IPS DF 6.9 (cell line): ENCODE measurements around the gene FIZ1.
A peak's percentile ranks its signal among the peaks of the same experiment; 100 is the strongest.

Experiments used
- DNase-seq: peaks from one replicate; pipeline ENCODE4 v3.0.0-alpha.2; 2013; ENCODE audit warnings: low read depth, low spot score
- H3K27ac ChIP-seq: one replicate; pipeline ENCODE4 v1.5.1; 2013; ENCODE audit warnings: low read length, control low read depth
- H3K27me3 ChIP-seq: 2 replicates; pipeline ENCODE4 v1.6.1; 2013; ENCODE audit warnings: mild to moderate bottlenecking, low read length; ENCODE audit not compliant: control insufficient read depth, insufficient read depth
- H3K36me3 ChIP-seq: 2 replicates; pipeline ENCODE4 v1.6.1; 2013; ENCODE audit warnings: low read length; ENCODE audit not compliant: control insufficient read depth, insufficient read depth
- H3K4me1 ChIP-seq: 2 replicates; pipeline ENCODE4 v1.6.1; 2013; ENCODE audit warnings: low read length; ENCODE audit not compliant: control insufficient read depth, insufficient read depth
- H3K4me3 ChIP-seq: 2 replicates; pipeline ENCODE4 v1.5.1; 2013; ENCODE audit warnings: mild to moderate bottlenecking, low read length
- H3K9me3 ChIP-seq: 2 replicates; pipeline ENCODE4 v1.6.1; 2013; ENCODE audit warnings: low read length, inconsistent platforms; ENCODE audit not compliant: control insufficient read depth, insufficient read depth
- WGBS: extraction: QIAGEN DNeasy Blood & Tissue Kit; methylation state at CpG from one replicate; pipeline ENCODE4 v1.1.7; 2013; ENCODE audit warnings: mixed read lengths, missing lambda C conversion rate; ENCODE audit not compliant: insufficient read length, insufficient coverage; 5-methylcytosine and 5-hydroxymethylcytosine counted together

Gene FIZ1

DNA sequence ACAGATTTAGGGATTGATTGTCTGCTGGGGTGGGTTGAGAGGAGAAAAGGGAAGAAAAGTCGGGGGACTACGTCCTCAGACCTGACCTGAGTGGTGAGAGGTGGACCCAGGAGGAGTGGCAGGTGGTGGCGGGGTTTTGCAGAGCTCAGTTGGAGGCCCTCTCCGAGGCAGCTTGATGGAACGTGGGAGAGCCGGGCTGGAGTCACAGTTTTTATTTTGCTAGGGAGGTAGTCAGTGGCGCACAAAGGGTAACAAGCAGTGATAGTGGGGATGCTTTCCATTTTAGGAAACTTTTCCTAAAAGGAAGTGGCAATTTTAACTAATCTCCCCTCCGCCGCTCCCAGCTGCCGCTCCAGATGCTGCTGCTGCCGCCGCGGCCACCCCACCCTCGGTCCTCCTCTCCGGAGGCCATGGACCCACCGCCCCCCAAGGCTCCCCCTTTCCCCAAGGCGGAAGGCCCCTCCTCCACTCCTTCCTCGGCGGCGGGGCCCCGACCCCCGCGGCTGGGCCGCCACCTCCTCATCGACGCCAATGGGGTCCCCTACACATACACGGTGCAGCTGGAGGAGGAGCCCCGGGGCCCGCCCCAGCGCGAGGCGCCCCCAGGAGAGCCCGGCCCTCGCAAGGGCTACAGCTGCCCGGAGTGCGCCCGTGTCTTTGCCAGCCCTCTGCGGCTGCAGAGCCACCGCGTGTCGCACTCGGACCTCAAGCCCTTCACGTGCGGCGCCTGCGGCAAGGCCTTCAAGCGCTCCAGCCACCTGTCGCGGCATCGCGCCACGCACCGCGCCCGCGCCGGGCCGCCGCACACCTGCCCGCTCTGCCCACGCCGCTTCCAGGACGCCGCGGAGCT, 43.1 kb upstream of the FIZ1 start:
- peak overlapping the region; percentile 82 for H3K4me3 ChIP-seq
- no peak overlapping the region for H3K27ac ChIP-seq
- H3K4me1 ChIP-seq: 0 out of 2 replicates have a peak, but pooled peaks cover 1% of the 10 kb centered on the region
- H3K36me3 ChIP-seq: peaks cover 8% of the 10 kb centered on the region
- no CpG with 5 or more reads among the region's 65 CpGs for WGBS
- no peaks in the 10 kb centered on the region for H3K9me3 ChIP-seq
- DNase-seq: no peak
- H3K27me3 ChIP-seq: no peaks in the 10 kb centered on the region

DNA sequence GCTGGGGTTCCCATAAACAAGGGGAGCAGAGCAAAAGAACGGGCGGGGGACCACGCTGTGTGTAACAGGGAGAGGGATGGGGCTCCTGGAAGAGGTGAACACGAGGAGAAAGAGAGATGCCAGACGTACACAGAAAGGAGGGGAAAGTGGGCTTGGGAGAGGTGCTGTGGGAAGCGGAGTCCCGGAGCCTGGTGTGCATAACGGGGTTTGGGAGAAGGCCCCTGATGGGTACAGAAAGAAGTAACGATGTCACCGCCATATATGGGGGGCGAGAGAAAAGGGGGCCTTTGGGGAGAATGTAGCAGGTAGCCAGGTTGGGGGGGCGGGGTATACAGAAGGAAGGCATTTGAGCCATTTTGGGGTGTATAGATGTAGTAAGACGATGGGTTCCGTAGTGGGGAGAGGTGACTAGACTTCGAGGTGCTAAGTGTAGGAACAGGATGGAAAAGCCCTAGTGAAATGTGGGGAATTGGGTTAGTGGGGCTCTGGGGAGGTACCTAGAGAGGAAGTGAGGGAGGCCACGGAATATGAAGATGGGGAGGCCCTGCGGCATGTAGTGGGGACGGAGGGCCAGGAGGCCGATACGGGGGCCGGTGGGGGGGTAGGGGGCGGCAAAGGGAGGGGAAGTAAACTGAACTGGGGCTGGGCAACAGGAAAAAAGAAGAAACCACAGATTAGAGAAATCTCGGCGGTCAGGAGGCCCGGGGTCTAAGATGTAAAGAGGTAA, 42.3 kb upstream of the FIZ1 start:
- 0 out of 2 replicates have a peak, but pooled peaks cover 1% of the 10 kb centered on the region for H3K4me1 ChIP-seq
- no CpG with 5 or more reads among the region's 25 CpGs for WGBS
- peaks cover 8% of the 10 kb centered on the region for H3K36me3 ChIP-seq
- no peak overlapping the region for H3K27ac ChIP-seq
- H3K9me3 ChIP-seq: no peaks in the 10 kb centered on the region
- no peaks in the 10 kb centered on the region for H3K27me3 ChIP-seq
- no peak for DNase-seq
- peak overlapping the region; percentile 82; the same call in 1 of the 2 replicates for H3K4me3 ChIP-seq

DNA sequence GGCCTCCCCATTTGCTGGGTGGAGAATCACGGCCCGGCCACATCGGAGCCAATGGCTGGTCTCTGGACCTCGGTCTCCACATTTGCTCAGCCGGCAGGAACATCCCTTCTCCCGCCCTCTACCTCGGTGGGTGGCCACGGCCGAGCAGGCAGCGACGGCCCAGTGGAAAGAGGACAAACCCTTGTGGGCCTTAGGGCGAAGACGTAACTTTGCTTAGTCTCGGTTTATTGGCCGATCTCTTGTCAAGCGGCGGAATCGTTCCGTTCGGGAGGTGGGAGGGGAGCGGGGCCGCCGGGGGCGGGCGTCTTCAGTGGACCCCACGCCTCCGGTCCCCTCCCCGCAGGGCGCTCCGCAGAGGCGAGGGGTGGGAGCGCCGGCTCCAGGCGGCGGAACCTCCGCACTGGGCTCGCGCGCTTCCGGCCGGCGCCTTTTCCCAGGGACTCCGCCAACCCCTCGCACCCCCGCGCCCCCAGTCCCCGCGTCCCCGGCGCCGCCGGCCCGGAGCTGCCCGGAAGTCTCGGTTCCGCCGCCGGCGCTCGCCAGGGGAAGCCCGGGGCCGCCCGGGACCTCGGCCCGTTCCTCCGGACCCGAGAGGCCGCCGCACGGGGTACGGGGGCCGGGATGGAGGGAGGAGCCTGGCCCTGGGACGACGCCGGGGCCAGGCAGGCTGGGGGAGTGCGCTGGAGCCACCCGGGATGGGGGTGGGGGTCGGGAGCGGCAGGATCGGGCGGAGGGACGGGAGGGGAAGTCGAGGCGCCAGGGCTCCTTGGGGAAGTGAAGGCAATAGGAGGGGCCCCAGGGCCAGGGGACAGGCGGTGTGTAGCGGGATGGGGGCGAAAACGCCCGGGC, 41.5 kb upstream of the FIZ1 start, which contains the start of gene ZNF580:
Gene ZNF580, plus strand, starts transcription at position 426 of the 849 bp plus-strand sequence. CDS start 1,507 bp downstream, outside the sequence.
- Histone ChIP-seq H3K4me1 (peaks cover 3% of the 10 kb centered on the region; the same call in 1 of the 2 replicates), H3K27me3 (no peaks in the 10 kb centered on the region), H3K27ac (no peak within 1 kb of the TSS), H3K4me3 (peak within 1 kb of the TSS; percentile 82; the same call in 1 of the 2 replicates), H3K36me3 (peaks cover 8% of the 10 kb centered on the region), H3K9me3 (no peaks in the 10 kb centered on the region)
- no CpG with 5 or more reads among the region's 89 CpGs for WGBS
- DNase-seq: no peak

DNA sequence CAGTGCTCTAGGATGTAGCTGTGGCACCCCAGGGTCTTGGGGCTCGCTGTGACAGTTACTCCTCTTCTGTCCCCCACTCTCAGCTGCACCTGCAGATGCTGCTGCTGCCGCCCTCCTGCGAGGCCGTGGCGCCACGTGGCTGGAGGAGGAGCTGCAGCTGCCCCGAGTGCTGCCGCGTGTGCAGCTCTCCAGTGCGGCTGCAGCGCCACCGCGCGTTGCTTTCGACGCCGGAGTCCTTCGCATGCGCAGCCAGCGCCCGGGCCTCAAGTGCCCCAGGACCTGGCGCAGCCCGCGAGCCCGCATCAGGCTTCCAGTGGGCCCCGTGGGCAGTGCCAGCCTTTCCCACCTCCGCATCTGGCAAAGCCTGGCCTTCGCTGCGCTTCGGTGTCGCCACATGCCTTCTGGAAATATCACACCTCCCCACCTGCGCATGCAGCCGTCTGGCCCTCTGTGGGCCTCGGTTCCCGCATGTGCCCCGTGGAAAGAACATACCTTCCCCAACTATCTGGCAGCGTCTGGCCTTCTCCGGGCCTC, 40.8 kb upstream of the FIZ1 start:
- Histone ChIP-seq H3K27me3 (no peaks in the 10 kb centered on the region), H3K27ac (no peak overlapping the region), H3K9me3 (no peaks in the 10 kb centered on the region), H3K4me3 (no peak overlapping the region), H3K4me1 (peaks cover 3% of the 10 kb centered on the region; the same call in 1 of the 2 replicates), H3K36me3 (peaks cover 5% of the 10 kb centered on the region)
- WGBS: no CpG with 5 or more reads among the region's 38 CpGs
- DNase-seq: no peak

DNA sequence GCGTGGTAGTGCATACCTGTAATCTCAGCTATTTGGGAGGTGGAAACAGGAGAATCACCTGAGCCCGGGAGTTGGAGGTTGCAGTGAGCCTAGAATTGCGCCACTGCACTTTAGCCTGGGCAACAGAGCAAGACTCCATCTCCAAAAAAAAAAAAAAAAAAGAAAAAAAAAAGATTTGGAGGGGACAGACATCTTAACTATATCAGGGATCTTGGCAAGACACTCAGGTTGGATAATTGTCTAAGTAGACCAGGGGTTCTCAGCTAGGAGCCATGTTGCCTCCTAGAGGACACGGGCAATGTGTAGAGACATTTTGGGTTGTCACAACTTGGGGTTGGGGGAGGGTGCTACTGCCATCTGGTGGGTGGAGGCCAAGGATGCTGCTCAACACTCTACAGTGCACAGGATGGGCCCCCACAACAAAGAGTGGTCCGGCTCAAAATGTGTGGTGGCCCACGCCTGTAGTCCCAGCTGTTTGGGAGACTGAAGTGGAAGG, 39.6 kb upstream of the FIZ1 start:
- Histone ChIP-seq H3K4me1 (peaks cover 3% of the 10 kb centered on the region; the same call in 1 of the 2 replicates), H3K9me3 (no peaks in the 10 kb centered on the region)
- no peak for DNase-seq

DNA sequence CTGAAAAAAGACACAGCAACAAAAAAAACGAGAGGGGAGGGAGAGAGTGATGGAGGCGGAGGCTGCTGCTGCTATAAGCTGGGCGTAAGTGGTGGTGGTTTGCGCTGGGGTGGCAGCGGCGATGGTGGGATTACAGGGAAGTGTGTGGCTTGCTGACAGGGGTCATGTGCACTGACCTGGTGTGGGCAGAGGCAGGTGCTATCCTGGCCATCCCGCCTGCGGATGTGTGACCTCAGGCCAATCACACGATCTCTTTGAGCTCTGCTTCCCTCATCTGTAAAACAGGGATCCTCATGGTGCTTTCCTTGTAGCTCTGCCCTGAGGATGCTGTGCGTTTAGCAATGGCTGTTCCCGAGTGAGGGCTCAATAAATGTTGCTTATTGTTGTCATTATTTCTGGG, 38.2 kb upstream of the FIZ1 start:
- no CpG with 5 or more reads among the region's 11 CpGs for WGBS
- no peaks in the 10 kb centered on the region for H3K9me3 ChIP-seq

More for the DNA sequence above, 39.6 kb upstream of the FIZ1 start:
- Histone ChIP-seq H3K27me3 (no peaks in the 10 kb centered on the region), H3K27ac (no peak overlapping the region), H3K4me3 (no peak overlapping the region), H3K36me3 (no peaks in the 10 kb centered on the region)
- WGBS: no CpG with 5 or more reads among the region's 6 CpGs

DNA sequence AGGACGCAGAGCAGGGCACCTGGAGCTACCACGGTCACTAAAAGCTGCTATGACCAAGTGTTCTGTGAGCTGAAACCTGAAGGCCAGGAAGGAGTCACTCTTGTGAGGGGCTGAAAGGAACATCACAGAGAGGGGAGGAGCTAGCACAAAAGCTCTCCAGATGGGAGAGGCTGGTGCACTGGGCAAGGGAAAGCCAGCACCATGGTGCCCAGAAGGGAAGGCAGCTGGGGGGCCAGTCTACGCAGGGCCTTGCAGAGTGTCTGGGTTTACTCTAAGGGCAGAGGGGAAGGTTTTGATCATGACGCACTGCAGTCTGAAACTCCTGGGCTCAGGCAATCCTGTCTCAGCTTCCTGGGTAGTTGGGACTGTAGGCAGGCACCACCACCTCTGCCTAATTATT, 37.4 kb upstream of the FIZ1 start:
- peaks cover 3% of the 10 kb centered on the region; the same call in 1 of the 2 replicates for H3K4me1 ChIP-seq
- no peaks in the 10 kb centered on the region for H3K36me3 ChIP-seq
- H3K27me3 ChIP-seq: no peaks in the 10 kb centered on the region
- no peak overlapping the region for H3K27ac ChIP-seq
- no peaks in the 10 kb centered on the region for H3K9me3 ChIP-seq
- no peak for DNase-seq
- WGBS: no CpG with 5 or more reads among the region's 4 CpGs
- no peak overlapping the region for H3K4me3 ChIP-seq

More for the DNA sequence above, 38.2 kb upstream of the FIZ1 start:
- Histone ChIP-seq H3K27ac (no peak overlapping the region), H3K36me3 (no peaks in the 10 kb centered on the region), H3K4me3 (no peak overlapping the region), H3K4me1 (peaks cover 3% of the 10 kb centered on the region; the same call in 1 of the 2 replicates), H3K27me3 (no peaks in the 10 kb centered on the region)
- no peak for DNase-seq

DNA sequence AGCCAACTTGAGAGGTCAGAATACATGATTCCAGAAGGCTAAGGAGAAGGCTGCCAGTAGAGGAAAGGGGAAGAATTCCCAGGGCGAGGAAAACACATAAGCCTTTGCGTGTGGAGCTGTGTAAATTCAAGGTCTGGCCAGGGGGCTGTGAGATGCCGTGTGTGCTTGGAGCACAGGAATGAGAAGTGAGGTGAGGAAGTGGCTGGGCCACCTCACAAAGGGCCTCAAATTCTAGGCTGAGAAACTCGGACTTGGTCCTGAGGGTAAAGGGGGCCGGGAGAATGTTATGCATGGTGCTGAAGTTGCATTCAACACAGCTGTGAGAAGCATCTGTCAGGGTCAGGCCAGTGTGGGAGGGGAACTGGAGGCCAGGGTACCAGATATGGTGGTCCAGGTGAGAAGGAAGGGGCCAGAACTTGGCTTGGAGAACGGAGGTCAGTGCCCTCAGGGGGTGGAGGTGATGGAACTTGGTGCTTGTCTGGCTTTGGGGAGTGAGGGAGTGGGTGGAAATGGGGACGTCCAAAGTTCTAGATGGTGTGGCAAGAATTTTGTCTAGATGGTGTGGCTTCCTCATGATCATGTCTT, 36.6 kb upstream of the FIZ1 start:
- peaks cover 3% of the 10 kb centered on the region; the same call in 1 of the 2 replicates for H3K4me1 ChIP-seq
- H3K4me3 ChIP-seq: peak overlapping the region; percentile 78; the same call in 1 of the 2 replicates
- no peak overlapping the region for H3K27ac ChIP-seq
- no CpG with 5 or more reads among the region's 7 CpGs for WGBS
- no peaks in the 10 kb centered on the region for H3K36me3 ChIP-seq
- H3K27me3 ChIP-seq: no peaks in the 10 kb centered on the region
- no peaks in the 10 kb centered on the region for H3K9me3 ChIP-seq
- no peak for DNase-seq

DNA sequence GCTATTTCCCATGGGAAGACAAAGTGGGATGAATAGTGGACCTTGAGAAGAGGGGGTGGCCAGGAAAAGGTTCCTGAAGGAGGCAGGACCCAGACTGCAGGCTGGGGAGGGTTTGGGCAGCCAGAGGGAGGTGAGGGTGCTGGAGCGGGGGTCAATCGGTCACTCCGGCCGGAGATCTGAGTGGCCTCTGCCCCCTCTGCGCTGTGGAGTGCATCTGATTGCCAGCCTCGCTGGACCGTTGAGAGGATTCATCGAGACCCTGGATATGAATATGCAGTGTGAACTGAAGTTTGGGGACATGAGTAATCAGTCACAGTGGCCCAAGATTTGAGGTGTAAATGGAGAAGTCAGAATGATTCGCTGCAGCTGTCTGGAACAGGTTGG, 36.0 kb upstream of the FIZ1 start:
- no peaks in the 10 kb centered on the region for H3K36me3 ChIP-seq
- H3K4me1 ChIP-seq: peaks cover 3% of the 10 kb centered on the region; the same call in 1 of the 2 replicates
- H3K9me3 ChIP-seq: no peaks in the 10 kb centered on the region
- no peak overlapping the region for H3K27ac ChIP-seq
- no peak for DNase-seq
- WGBS: no CpG with 5 or more reads among the region's 9 CpGs
- H3K4me3 ChIP-seq: peak overlapping the region; percentile 78
- no peaks in the 10 kb centered on the region for H3K27me3 ChIP-seq
